Measurements from ENCODE around the gene BMERB1. TPM values are rescaled to one million over a fixed set of nuclear protein-coding genes. Genes with fewer than 3 reads are reported as not detected.

The BMERB1 gene
- total and polyA plus RNA-seq, 9 donors, result 17.8 to 29.2 (median 26.7) TPM

DNA sequence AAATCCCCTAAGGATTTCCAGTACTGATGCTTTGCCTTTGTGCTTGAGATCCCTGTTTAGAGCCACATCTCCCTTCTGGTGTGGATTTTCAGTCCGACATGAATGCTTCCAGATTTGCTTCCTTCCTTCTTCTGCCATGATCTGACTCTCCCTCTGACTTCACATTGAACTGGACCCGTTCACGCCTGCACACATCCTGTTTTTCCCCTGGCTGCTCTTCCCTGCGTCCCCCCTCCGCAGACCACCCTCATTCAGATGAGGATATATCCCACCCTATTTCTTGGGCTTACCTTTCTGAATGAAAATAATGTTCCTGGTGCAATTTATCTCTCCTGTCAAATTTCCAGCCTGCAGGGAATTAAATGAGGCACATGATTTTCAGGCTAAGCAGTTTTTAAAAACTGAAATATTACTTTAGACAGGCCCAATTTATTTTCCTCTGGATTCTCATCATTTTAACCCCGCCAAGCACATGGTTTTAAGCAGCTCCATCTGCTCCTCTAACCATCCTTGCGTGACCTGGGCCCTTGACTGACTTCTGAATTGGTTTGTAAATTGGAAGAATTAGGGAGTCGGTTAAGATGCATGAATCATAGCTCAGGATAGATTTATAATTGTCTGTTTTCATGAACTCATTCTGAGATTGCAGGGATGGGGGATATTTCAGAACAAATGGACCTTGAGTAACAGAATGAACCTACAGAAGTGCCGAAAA, 59.2 kb downstream of the BMERB1 start:
- Histone ChIP-seq H3K4me3 (ENCODE audit: low read length) (no peak overlapping the region), H3K4me1 (ENCODE audit: control insufficient read depth, insufficient read depth, low read length) (no peaks in the 10 kb centered on the region), H3K36me3 (ENCODE audit: control insufficient read depth, insufficient read depth, low read length) (no peaks in the 10 kb centered on the region), H3K27ac (ENCODE audit: low read length) (peak overlapping the region; percentile 38), H3K9me3 (replicated peaks; ENCODE audit: control insufficient read depth, low read depth, low read length) (no peaks in the 10 kb centered on the region), H3K27me3 (ENCODE audit: control insufficient read depth, insufficient read depth, low read length) (no peaks in the 10 kb centered on the region)
- DNase-seq, result peak; percentile 93
- WGBS (ENCODE audit: insufficient coverage), result 5% methylated on average over 4 of the region's 9 CpGs

DNA sequence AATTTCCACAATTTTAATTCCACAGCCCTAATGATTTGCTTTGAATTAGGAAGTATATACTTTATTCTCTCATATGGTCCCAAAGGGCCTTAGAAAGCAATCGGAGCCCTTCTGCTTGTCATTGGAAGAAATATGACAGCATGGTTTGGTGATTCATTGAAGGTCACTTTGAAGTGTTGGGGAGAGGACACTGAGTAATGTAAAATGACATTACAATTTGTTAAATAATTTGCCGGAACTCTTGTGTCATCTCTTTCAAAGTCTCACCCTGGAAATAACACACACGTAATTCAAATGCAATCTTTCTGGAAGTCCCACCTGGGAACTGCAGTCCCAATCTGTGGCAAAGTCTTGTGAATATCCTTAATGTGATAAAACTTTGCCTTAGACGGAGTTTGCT, 59.8 kb downstream of the BMERB1 start:
- peak; percentile 29 for DNase-seq
- no CpG with 5 or more reads among the region's 4 CpGs for WGBS (ENCODE audit: insufficient coverage)
- H3K27ac ChIP-seq (ENCODE audit: low read length), result no peak overlapping the region

DNA sequence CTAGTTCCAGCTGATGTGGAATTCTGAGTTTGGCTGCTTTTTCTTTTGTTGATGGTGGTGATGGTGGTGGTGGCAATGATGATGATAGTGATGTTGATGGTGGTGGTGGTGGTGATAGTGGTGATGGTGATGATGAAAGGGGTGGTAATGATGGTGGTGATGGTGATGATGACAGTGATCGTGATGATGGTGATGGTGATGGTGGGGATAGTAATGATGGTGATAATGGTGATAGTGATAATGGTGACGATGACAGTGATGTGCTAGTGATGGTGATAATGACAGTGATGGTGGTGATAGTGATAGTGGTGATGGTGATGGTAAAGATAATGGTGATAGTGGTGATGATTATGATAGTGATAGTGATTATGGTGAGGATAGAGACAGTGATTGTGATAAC, 61.5 kb downstream of the BMERB1 start:
- Histone ChIP-seq H3K4me3 (ENCODE audit: low read length) (no peak overlapping the region), H3K9me3 (replicated peaks; ENCODE audit: control insufficient read depth, low read depth, low read length) (no peaks in the 10 kb centered on the region), H3K27ac (ENCODE audit: low read length) (no peak overlapping the region), H3K36me3 (ENCODE audit: control insufficient read depth, insufficient read depth, low read length) (no peaks in the 10 kb centered on the region), H3K4me1 (ENCODE audit: control insufficient read depth, insufficient read depth, low read length) (no peaks in the 10 kb centered on the region), H3K27me3 (ENCODE audit: control insufficient read depth, insufficient read depth, low read length) (no peaks in the 10 kb centered on the region)
- DNase-seq, result no peak
- 94% methylated on average over 2 of the region's 2 CpGs for WGBS (ENCODE audit: insufficient coverage)

More for the DNA sequence above, 59.8 kb downstream of the BMERB1 start:
- H3K9me3 ChIP-seq (replicated peaks; ENCODE audit: control insufficient read depth, low read depth, low read length), result no peaks in the 10 kb centered on the region
- H3K4me1 ChIP-seq (ENCODE audit: control insufficient read depth, insufficient read depth, low read length), result no peaks in the 10 kb centered on the region
- no peaks in the 10 kb centered on the region for H3K36me3 ChIP-seq (ENCODE audit: control insufficient read depth, insufficient read depth, low read length)
- no peak overlapping the region for H3K4me3 ChIP-seq (ENCODE audit: low read length)
- H3K27me3 ChIP-seq (ENCODE audit: control insufficient read depth, insufficient read depth, low read length), result no peaks in the 10 kb centered on the region

DNA sequence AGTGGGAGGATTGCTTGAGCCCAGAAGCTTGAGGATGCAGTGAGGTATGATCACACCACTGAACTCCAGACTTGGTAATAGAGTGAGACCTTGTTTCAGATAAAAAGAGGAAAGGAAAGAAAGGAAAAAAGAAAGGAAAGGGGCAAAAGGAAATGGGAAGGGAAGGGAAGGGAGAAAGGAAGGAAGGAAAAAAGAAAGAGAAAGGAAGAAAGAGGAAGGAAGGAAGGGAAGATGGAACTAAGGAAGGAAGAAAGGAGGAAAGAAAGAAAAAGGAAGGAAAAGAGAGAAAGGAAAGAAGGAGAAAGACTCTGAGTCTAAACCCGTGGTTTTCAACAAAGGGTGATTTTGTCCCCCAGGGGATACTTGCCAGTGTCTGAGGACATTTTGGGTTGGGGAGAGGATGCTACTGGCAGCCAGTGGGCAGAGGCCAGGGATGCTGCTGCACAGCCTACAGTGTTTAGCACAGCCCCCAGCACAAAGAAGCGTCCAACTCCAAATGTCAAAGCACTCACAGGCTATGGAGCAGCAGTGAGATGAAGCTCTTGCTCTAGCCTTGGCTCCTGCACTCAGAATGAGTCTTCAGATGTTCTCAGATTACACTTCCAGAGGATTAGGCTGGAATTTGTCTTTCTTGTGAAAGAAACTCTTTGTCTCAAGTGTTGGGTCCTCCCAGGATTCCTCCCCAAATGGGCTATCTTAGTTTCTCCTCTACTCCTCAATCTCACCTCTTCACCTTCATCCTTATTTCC, 64.2 kb downstream of the BMERB1 start:
- no peaks in the 10 kb centered on the region for H3K27me3 ChIP-seq (ENCODE audit: control insufficient read depth, insufficient read depth, low read length)
- no peaks in the 10 kb centered on the region for H3K36me3 ChIP-seq (ENCODE audit: control insufficient read depth, insufficient read depth, low read length)
- peaks cover 4% of the 10 kb centered on the region for H3K4me1 ChIP-seq (ENCODE audit: control insufficient read depth, insufficient read depth, low read length)
- no peak overlapping the region for H3K27ac ChIP-seq (ENCODE audit: low read length)
- peak; percentile 38 for DNase-seq
- 86% methylated on average over 1 of the region's 2 CpGs for WGBS (ENCODE audit: insufficient coverage)
- no peak overlapping the region for H3K4me3 ChIP-seq (ENCODE audit: low read length)
- no peaks in the 10 kb centered on the region for H3K9me3 ChIP-seq (replicated peaks; ENCODE audit: control insufficient read depth, low read depth, low read length)

DNA sequence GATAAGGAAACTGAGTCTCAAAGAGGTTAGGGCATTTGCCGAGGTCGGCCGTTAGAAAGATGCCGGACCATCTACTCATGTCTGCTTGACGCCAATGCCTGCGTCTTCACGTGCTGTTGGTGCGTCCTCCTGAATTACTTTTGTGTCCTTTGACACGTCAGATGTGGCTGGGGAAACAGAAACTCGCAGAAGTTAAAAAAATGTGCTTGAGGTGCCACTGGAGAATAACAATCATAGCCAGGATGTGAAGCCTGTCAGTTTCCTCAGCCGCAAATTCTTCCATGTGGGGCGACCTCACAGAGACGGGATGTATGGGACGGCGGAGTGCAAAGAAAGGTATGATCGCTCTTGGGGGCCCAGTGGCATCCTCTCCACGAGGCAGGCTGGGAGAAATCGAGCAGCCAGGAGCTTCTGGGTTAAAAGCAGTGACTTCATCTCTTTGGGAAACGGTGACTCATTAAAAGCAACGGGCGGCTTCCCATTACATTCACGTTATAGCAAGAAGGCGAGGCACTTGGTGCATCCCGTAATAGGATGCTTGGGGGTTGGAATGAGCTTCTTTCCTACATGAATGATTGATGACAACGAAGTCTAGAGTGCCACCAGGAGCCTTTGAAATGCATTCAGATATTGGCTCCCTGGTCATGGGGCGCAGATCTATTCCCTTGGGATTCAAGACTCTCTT, 67.8 kb downstream of the BMERB1 start:
- Histone ChIP-seq H3K36me3 (ENCODE audit: control insufficient read depth, insufficient read depth, low read length) (no peaks in the 10 kb centered on the region), H3K4me3 (ENCODE audit: low read length) (no peak overlapping the region), H3K27me3 (ENCODE audit: control insufficient read depth, insufficient read depth, low read length) (no peaks in the 10 kb centered on the region), H3K27ac (ENCODE audit: low read length) (no peak overlapping the region), H3K9me3 (replicated peaks; ENCODE audit: control insufficient read depth, low read depth, low read length) (no peaks in the 10 kb centered on the region), H3K4me1 (ENCODE audit: control insufficient read depth, insufficient read depth, low read length) (peaks cover 9% of the 10 kb centered on the region)
- DNase-seq, result peak; percentile 68
- 73% methylated on average over 22 of the region's 26 CpGs for WGBS (ENCODE audit: insufficient coverage)

DNA sequence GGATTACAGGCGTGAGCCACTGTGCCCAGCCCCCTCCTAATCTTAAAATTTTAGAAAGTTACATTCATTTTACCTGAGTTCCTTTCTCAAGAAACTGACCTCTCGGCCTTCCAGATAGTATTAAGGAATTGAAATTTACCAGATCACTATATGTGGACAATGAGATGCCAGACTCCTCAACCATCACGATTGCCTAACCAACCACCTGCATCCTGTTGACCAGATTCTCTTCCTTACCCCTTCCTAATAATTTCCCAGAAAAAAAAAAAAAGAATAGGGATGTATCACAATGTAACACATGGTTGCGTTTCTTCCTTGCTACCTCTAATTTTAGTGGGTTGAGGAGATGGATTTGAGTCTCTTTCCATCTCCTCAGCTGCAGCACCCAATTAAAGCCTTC, 72.1 kb downstream of the BMERB1 start:
- no peak overlapping the region for H3K27ac ChIP-seq (ENCODE audit: low read length)
- H3K4me3 ChIP-seq (ENCODE audit: low read length), result no peak overlapping the region
- H3K4me1 ChIP-seq (ENCODE audit: control insufficient read depth, insufficient read depth, low read length), result peaks cover 34% of the 10 kb centered on the region
- no peak for DNase-seq
- WGBS (ENCODE audit: insufficient coverage), result 100% methylated on average over 1 of the region's 4 CpGs
- H3K36me3 ChIP-seq (ENCODE audit: control insufficient read depth, insufficient read depth, low read length), result no peaks in the 10 kb centered on the region
- H3K9me3 ChIP-seq (replicated peaks; ENCODE audit: control insufficient read depth, low read depth, low read length), result no peaks in the 10 kb centered on the region
- no peaks in the 10 kb centered on the region for H3K27me3 ChIP-seq (ENCODE audit: control insufficient read depth, insufficient read depth, low read length)

DNA sequence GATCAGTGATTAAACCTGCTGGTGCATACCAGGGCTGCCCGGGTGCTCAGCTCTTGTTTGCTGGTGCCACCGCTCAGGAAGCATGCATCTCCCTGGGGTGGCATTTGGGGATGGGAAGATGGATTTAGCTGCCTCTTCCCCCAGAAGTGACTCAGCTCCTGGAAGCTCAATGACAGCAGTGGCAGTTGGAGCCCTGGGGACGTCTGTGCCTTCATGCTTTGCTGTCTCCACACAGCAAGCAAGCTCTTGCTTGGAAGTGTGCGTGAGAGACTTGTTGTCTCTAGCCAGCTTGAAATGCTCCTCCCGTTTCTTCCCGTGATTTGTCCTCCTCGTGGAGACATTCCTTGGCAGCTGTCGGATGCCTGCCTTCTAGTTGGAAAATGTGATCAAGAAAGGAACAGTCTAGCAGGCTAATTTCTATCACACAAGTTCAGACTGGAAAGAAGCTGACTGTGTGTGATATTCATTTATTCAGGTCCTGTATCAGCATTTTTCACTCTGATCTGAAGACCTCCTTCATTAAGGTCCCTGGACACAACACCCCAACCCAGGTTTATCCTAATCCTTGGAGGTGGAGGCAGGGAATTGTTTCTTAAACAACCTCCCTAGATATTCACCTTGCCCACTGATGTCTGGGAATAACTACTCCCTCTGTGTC, 73.0 kb downstream of the BMERB1 start:
- no peaks in the 10 kb centered on the region for H3K36me3 ChIP-seq (ENCODE audit: control insufficient read depth, insufficient read depth, low read length)
- H3K27ac ChIP-seq (ENCODE audit: low read length), result peak overlapping the region; percentile 55
- no peak overlapping the region for H3K4me3 ChIP-seq (ENCODE audit: low read length)
- no peaks in the 10 kb centered on the region for H3K27me3 ChIP-seq (ENCODE audit: control insufficient read depth, insufficient read depth, low read length)
- no peaks in the 10 kb centered on the region for H3K9me3 ChIP-seq (replicated peaks; ENCODE audit: control insufficient read depth, low read depth, low read length)
- peaks cover 30% of the 10 kb centered on the region for H3K4me1 ChIP-seq (ENCODE audit: control insufficient read depth, insufficient read depth, low read length)
- 0% methylated on average over 1 of the region's 8 CpGs for WGBS (ENCODE audit: insufficient coverage)
- peak; percentile 89 for DNase-seq

DNA sequence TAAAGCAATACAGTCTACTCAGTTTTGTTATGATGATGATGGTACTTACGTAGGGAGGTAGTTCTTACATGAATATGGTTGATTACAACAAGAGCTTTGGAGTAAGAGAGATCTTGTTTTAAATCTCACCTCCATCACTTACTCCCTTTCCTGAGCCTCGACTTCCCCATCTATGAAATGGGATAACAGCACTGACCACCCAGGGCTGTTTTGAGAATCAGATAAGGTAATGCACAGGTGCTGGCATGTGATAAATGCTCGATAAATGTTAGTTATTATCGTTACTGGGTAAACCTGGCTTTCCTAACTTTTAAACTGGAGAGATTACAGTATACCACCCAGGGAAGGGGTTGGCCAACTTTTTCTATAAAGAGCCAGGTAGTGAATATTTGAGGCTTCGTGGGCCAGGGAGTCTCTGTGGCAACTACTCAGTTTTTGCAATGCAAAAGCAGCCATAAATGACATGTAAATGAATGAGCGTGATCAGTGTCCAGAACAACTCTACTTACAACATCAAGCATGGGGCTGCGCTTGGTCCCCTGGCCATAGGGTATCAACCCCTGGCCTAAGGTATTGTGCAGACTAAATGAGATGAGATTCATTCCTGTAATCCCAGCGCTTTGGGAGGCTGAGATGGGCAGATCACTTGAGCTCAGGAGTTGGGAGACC, 73.7 kb downstream of the BMERB1 start:
- H3K4me3 ChIP-seq (ENCODE audit: low read length), result no peak overlapping the region
- H3K27ac ChIP-seq (ENCODE audit: low read length), result peak overlapping the region; percentile 55
- 83% methylated on average over 1 of the region's 8 CpGs for WGBS (ENCODE audit: insufficient coverage)
- H3K36me3 ChIP-seq (ENCODE audit: control insufficient read depth, insufficient read depth, low read length), result no peaks in the 10 kb centered on the region
- H3K4me1 ChIP-seq (ENCODE audit: control insufficient read depth, insufficient read depth, low read length), result peaks cover 30% of the 10 kb centered on the region
- DNase-seq, result no peak
- H3K9me3 ChIP-seq (replicated peaks; ENCODE audit: control insufficient read depth, low read depth, low read length), result no peaks in the 10 kb centered on the region
- no peaks in the 10 kb centered on the region for H3K27me3 ChIP-seq (ENCODE audit: control insufficient read depth, insufficient read depth, low read length)

DNA sequence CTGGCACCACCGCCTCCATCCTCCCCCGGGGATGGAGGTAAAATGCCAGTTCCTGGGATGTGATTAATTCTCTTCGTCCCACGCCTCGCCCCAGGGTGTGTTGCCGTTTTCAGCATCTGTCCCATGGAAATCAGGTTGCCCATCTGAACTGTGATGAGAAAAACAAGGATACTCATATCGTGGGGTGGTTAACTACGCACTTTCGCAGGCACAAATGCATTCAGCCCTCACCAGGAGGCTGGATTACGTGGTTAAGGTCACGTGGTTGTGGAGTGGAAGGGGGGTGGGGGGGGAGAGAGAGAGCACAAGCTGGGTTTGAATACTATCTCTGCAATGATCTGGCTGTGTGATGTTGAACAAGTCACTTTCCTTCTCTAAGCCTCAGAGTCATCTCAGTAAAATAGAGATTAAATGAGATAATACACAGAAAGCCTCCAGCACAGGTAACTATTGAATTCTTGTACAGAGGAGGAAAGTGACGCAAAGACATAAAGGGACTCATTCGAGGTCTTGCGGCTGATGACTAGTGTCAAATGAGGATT, 74.7 kb downstream of the BMERB1 start:
- H3K4me3 ChIP-seq (ENCODE audit: low read length), result no peak overlapping the region
- no peaks in the 10 kb centered on the region for H3K36me3 ChIP-seq (ENCODE audit: control insufficient read depth, insufficient read depth, low read length)
- no peak overlapping the region for H3K27ac ChIP-seq (ENCODE audit: low read length)
- H3K4me1 ChIP-seq (ENCODE audit: control insufficient read depth, insufficient read depth, low read length), result peaks cover 30% of the 10 kb centered on the region
- H3K9me3 ChIP-seq (replicated peaks; ENCODE audit: control insufficient read depth, low read depth, low read length), result no peaks in the 10 kb centered on the region
- WGBS (ENCODE audit: insufficient coverage), result 87% methylated on average over 10 of the region's 14 CpGs
- no peak for DNase-seq
- no peaks in the 10 kb centered on the region for H3K27me3 ChIP-seq (ENCODE audit: control insufficient read depth, insufficient read depth, low read length)

Measured in muscle of leg (tissue), 11 donors.